Natural killer cell treated with Interleukin-12 subunit alpha and Interleukin-12 subunit beta and Interleukin-15 and Interleukin-18, amount 100 ng/mL, for 72 hours (primary cell): Measurements from ENCODE around the gene CELF3. TPM values are rescaled to one million over a fixed set of nuclear protein-coding genes. Genes with fewer than 3 reads are reported as not detected.
A peak's percentile ranks its signal among the peaks of the same experiment; 100 is the strongest.

Source experiments
- ATAC-seq, 2 donors: fragments of 150-1000 bp; cut with Tn5 transposase in 1 of 2; sonication (Bioruptor Pico), chemical (Tn5 transposase) in 1 of 2; 2 replicates each; pipeline ENCODE4 v1.10.0; 2021
- DNase-seq: peaks from one replicate; pipeline ENCODE4 v3.0.0; 2022; ENCODE audit warnings: low spot score
- H3K27ac Mint-ChIP-seq, 2 donors: 1 replicate in 1 of 2; 2 replicates in 1 of 2; pipeline ENCODE4 v1.8.0; 2022; ENCODE audit warnings: mixed read lengths in 2 of 2, mild to moderate bottlenecking in 1 of 2, moderate library complexity in 1 of 2
- H3K27me3 Mint-ChIP-seq, 2 donors: 1 replicate in 1 of 2; 2 replicates in 1 of 2; pipeline ENCODE4 v1.8.0; 2022; ENCODE audit warnings: mixed read lengths in 2 of 2
- H3K36me3 Mint-ChIP-seq: one replicate; pipeline ENCODE4 v1.8.0; 2022; ENCODE audit warnings: mixed read lengths
- H3K4me1 Mint-ChIP-seq, 2 donors: 1 replicate in 1 of 2; 2 replicates in 1 of 2; pipeline ENCODE4 v1.8.0; 2022; ENCODE audit warnings: low read depth in 2 of 2, mixed read lengths in 2 of 2, mild to moderate bottlenecking in 1 of 2
- H3K4me3 Mint-ChIP-seq: one replicate; pipeline ENCODE4 v1.8.0; 2022; ENCODE audit warnings: mixed read lengths
- H3K9me3 Mint-ChIP-seq: 2 replicates; pipeline ENCODE4 v1.8.0; 2022; ENCODE audit warnings: mixed read lengths
- total RNA-seq, 2 donors: library from RNA; stranded (reverse); gene quantifications; one replicate each; pipeline ENCODE4 v1.2.3, GENCODE V29; 2022

Gene CELF3
- total RNA-seq, 2 donors from 2014 or later, result not detected

DNA sequence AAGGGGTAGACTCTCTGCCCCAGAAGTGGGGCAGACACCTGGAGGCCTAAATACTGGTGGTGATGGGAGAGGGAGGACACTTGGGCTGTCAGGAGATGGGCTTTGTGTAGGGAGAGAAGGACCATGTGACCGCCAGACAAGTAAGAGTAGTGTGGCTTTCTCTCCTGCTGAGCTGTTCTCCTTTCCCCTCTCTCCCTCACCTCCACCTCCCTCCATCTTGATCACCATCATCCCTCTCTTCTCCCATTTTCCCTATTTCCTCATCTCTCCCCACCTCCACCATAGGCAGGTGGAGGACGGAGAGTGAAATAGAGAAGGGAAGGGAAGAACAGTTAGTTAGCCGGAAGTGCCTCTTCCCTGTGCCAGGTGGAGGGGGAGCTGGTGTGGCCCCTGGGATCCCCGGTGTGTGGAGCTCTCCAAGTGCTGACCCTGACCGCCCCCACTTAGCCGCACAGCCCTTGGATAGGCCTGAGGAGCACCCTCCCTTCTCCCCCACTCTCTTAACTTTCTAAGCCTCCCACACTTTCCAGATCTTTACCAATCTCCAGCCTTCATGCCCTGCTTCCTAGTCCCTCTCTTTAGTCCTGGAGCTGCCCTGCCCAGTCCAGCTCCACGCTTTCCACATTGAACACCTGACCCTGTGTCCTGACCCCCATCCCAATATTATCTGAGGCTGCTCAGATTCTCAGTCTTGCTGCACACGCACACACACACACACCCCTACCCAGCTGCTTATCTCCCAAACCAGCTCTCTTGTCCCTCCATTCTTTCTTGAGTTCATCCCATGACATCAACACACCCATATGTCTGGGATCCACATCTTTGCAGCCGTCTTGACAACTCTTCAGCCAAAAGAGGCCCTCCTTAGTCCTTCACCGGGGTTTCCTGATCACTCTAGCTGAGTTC lies 1.5 kb downstream of the CELF3 start:
- no peaks in the 10 kb centered on the region for H3K36me3 Mint-ChIP-seq
- no peak for DNase-seq
- no peak overlapping the region for H3K27ac Mint-ChIP-seq
- H3K27me3 Mint-ChIP-seq, result peaks cover 42 to 54% of the 10 kb centered on the region in 2 donors
- H3K4me1 Mint-ChIP-seq, result peaks cover under 1 to 11% of the 10 kb centered on the region in 2 donors
- no peaks in the 10 kb centered on the region for H3K9me3 Mint-ChIP-seq
- ATAC-seq, result no peak
- H3K4me3 Mint-ChIP-seq, result no peak overlapping the region

DNA sequence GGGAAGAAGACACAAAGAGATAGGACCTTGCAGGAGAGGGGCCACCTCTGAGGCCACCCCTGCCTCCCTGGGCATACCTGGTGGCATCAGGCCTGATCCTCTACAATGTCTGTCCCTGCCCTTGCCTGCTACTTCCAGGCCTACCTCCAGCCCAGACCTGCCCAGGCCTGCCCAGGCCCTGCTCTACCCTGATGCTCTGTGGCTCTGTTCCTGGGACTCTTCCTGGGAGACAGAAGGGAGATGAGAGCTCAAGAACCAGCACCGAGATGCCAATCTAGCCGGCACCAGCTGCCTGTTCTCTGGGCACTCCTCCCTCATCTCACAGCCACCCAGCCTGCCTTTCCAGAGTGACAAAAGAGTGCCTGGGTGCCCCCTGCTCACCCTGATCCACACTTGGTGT lies 2.7 kb downstream of the CELF3 start:
- H3K4me3 Mint-ChIP-seq, result no peak overlapping the region
- DNase-seq (no peak), ATAC-seq (no peak)
- H3K36me3 Mint-ChIP-seq, result no peaks in the 10 kb centered on the region
- H3K27me3 Mint-ChIP-seq, result peaks cover 44 to 45% of the 10 kb centered on the region in 2 donors
- H3K9me3 Mint-ChIP-seq, result no peaks in the 10 kb centered on the region
- peaks cover 0 to 11% of the 10 kb centered on the region in 2 donors for H3K4me1 Mint-ChIP-seq
- no peak overlapping the region for H3K27ac Mint-ChIP-seq

- no peaks in the 10 kb centered on the region for H3K9me3 Mint-ChIP-seq
- peaks cover 0 to 11% of the 10 kb centered on the region in 2 donors for H3K4me1 Mint-ChIP-seq
- H3K27me3 Mint-ChIP-seq, result peaks cover 36 to 39% of the 10 kb centered on the region in 2 donors
- DNase-seq (no peak), ATAC-seq (no peak)
- no peak overlapping the region for H3K27ac Mint-ChIP-seq
- H3K36me3 Mint-ChIP-seq, result no peaks in the 10 kb centered on the region
- H3K4me3 Mint-ChIP-seq, result no peak overlapping the region
These were observed 3.6 kb downstream of the CELF3 start for GRCh38 chr1:151713044-151713443.

DNA sequence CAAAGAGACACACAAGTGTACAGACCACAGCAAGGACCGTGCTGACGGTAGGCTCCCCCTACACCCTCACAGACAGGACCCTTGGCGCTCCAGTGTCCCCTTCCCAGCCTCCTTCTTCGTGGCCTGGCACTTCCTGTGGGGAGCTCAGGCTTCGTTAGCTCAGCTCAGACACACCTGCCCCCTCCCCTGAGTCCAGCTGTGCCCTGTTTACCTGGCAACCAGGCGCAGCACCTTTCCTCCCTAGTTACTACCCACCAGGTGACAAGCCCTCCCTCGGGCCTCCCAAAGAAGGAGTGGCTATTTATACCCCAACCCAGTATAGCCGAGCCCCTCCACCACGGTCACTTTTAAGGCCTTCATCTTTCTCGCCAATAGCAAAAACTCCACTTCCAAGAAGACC lies 4.7 kb downstream of the CELF3 start:
- ATAC-seq, result no peak
- H3K36me3 Mint-ChIP-seq, result no peaks in the 10 kb centered on the region
- H3K4me3 Mint-ChIP-seq, result no peak overlapping the region
- H3K4me1 Mint-ChIP-seq, result peaks cover 0 to 3% of the 10 kb centered on the region in 2 donors
- DNase-seq, result no peak
- peaks cover 25 to 30% of the 10 kb centered on the region in 2 donors for H3K27me3 Mint-ChIP-seq
- H3K9me3 Mint-ChIP-seq, result no peaks in the 10 kb centered on the region
- H3K27ac Mint-ChIP-seq, result no peak overlapping the region

GRCh38 chr1:151711044-151711800 lies 5.4 kb downstream of the CELF3 start:
- no peak for ATAC-seq
- Mint-ChIP-seq H3K4me3 (no peak overlapping the region), H3K36me3 (no peaks in the 10 kb centered on the region), H3K4me1 (peaks cover 0 to 3% of the 10 kb centered on the region in 2 donors), H3K27me3 (peaks cover 20 to 27% of the 10 kb centered on the region in 2 donors), H3K9me3 (no peaks in the 10 kb centered on the region), H3K27ac (no peak overlapping the region)
- no peak for DNase-seq

- no peak overlapping the region for H3K4me3 Mint-ChIP-seq
- no peak for ATAC-seq
- DNase-seq, result no peak
These were observed 6.3 kb downstream of the CELF3 start for GRCh38 chr1:151710187-151710840.

GRCh38 chr1:151708891-151709290 lies 7.7 kb downstream of the CELF3 start:
- Mint-ChIP-seq H3K4me1 (peaks cover 0 to 3% of the 10 kb centered on the region in 2 donors), H3K27ac (no peak overlapping the region), H3K27me3 (peaks cover 0 to 10% of the 10 kb centered on the region in 2 donors), H3K9me3 (no peaks in the 10 kb centered on the region), H3K36me3 (no peaks in the 10 kb centered on the region), H3K4me3 (no peak overlapping the region)
- no peak for ATAC-seq
- no peak for DNase-seq

More at GRCh38 chr1:151710187-151710840, 6.3 kb downstream of the CELF3 start:
- no peaks in the 10 kb centered on the region for H3K36me3 Mint-ChIP-seq
- H3K9me3 Mint-ChIP-seq, result no peaks in the 10 kb centered on the region
- no peak overlapping the region for H3K27ac Mint-ChIP-seq
- peaks cover 0 to 3% of the 10 kb centered on the region in 2 donors for H3K4me1 Mint-ChIP-seq
- H3K27me3 Mint-ChIP-seq, result peaks cover 11 to 24% of the 10 kb centered on the region in 2 donors

GRCh38 chr1:151707541-151708065 lies 9.0 kb downstream of the CELF3 start:
- no peak overlapping the region for H3K27ac Mint-ChIP-seq
- peaks cover 6 to 7% of the 10 kb centered on the region in 2 donors for H3K4me1 Mint-ChIP-seq
- ATAC-seq (peak in 1 of 2 donors; percentile 1), DNase-seq (no peak)
- no peaks in the 10 kb centered on the region for H3K36me3 Mint-ChIP-seq
- H3K27me3 Mint-ChIP-seq, result peaks cover 0 to 4% of the 10 kb centered on the region in 2 donors
- H3K9me3 Mint-ChIP-seq, result no peaks in the 10 kb centered on the region
- no peak overlapping the region for H3K4me3 Mint-ChIP-seq

DNA sequence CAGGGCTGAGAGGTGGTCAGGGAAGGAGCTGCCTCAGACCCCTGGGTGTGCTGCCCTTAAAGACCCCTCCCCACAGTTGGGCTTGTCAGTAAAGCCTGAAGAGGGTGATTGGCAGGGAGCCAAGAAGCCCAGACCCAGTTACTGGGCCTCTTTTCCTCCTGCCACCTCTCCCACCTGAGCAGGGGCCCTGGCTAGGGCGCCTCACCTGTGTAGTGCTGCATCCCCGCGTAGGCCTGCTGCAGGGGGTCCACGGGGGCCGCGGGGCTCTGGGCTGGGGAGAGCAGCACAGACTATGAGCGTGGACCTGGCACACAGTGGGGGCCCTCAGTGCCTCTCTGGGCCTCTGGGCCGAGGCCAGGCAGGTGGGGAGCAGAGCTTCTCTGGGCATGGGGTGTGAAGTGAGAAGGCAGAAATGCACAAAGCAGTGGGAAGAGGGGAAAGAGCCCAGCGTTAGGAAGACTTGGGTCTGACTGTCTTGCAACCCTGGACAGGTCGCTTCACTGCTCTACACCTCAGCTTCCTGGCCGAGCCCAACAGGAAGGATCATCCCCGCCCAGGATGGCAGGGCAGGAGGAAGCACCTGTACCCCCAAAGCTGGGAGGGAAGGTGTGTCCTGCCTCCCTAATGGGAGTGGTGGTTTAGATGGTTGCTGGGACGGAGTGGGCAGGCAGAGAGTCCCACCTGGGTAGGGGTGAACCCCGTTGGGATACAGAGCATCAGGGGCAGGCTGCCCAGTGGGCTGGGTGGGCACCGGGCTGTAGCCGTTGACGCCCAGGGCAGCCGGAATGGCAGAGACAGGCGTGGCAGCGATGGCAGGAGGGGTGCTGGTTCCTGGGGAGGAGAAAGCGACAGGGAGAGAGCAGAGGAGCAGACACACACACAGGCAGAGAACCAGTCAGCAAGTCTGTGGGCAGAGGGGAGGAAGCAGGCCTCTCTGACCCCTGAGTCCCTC lies 9.9 kb downstream of the CELF3 start:
- ATAC-seq (no peak), DNase-seq (no peak)
- H3K27me3 Mint-ChIP-seq, result peaks cover 0 to 3% of the 10 kb centered on the region in 2 donors
- no peak overlapping the region for H3K27ac Mint-ChIP-seq
- no peaks in the 10 kb centered on the region for H3K9me3 Mint-ChIP-seq
- no peak overlapping the region for H3K4me3 Mint-ChIP-seq
- no peaks in the 10 kb centered on the region for H3K36me3 Mint-ChIP-seq
- H3K4me1 Mint-ChIP-seq, result peaks cover 6 to 7% of the 10 kb centered on the region in 2 donors

- Mint-ChIP-seq H3K27ac (no peak overlapping the region), H3K36me3 (peaks cover 3% of the 10 kb centered on the region), H3K4me3 (no peak overlapping the region), H3K9me3 (no peaks in the 10 kb centered on the region), H3K4me1 (peaks cover 6 to 7% of the 10 kb centered on the region in 2 donors), H3K27me3 (peaks cover 0 to 3% of the 10 kb centered on the region in 2 donors)
- peak in 1 of 2 donors; percentile 20 for ATAC-seq
- DNase-seq, result no peak
These were observed 10.7 kb downstream of the CELF3 start for GRCh38 chr1:151705753-151706463.

- DNase-seq (no peak), ATAC-seq (no peak)
- H3K4me3 Mint-ChIP-seq, result no peak overlapping the region
- H3K27ac Mint-ChIP-seq, result no peak overlapping the region
- no peaks in the 10 kb centered on the region for H3K9me3 Mint-ChIP-seq
- peaks cover 10% of the 10 kb centered on the region for H3K36me3 Mint-ChIP-seq
- H3K27me3 Mint-ChIP-seq, result peaks cover 0 to 3% of the 10 kb centered on the region in 2 donors
- peaks cover 6 to 7% of the 10 kb centered on the region in 2 donors for H3K4me1 Mint-ChIP-seq
These were observed 11.5 kb downstream of the CELF3 start for GRCh38 chr1:151705146-151705545.

DNA sequence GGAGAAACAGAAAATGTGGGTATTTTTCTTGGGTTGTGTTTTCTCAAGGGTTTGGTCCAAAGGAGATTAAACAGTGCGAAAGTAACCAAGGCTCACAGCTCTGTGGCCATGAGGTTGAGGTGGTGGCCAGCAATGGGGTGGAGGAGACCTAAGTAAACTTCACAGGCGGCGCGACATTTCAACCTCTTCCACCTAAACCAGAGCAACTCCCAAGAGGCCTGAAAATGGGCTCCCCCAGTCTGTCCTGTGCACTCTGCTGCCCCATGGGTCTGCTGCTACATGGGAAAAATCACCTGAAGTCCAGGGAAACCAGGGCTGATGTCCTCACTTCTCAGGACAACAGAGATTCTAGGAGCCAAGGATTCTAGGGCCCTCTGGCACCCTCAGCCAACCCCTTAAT lies 12.4 kb downstream of the CELF3 start:
- ATAC-seq (no peak), DNase-seq (no peak)
- Mint-ChIP-seq H3K9me3 (no peaks in the 10 kb centered on the region), H3K27ac (no peak overlapping the region), H3K36me3 (peaks cover 16% of the 10 kb centered on the region), H3K27me3 (no peaks in the 10 kb centered on the region), H3K4me1 (peaks cover 6 to 7% of the 10 kb centered on the region in 2 donors), H3K4me3 (no peak overlapping the region)
